Osteoblast (primary cell): Measurements from ENCODE around the gene STIL. TPM values are rescaled to one million over a fixed set of nuclear protein-coding genes. Genes with fewer than 3 reads are reported as not detected.

Experiments used
- DNase-seq: peaks from one replicate; pipeline ENCODE4 v3.0.0; 2011; ENCODE audit warnings: low spot score, mixed read lengths; ENCODE audit not compliant: insufficient read length; ENCODE audit errors: missing footprints
- H2AFZ ChIP-seq: 2 replicates; pipeline ENCODE4 v1.6.0; 2011; ENCODE audit warnings: mild to moderate bottlenecking, low read length
- H3K27ac ChIP-seq: 2 replicates; pipeline ENCODE4 v1.5.1; 2011; ENCODE audit warnings: mild to moderate bottlenecking, low read depth, low read length, moderate library complexity
- H3K27me3 ChIP-seq: 2 replicates; pipeline ENCODE4 v1.6.0; 2012; ENCODE audit warnings: mild to moderate bottlenecking, control low read depth, inconsistent platforms, low read length, moderate library complexity; ENCODE audit not compliant: insufficient read depth
- H3K36me3 ChIP-seq: 2 replicates; pipeline ENCODE4 v1.5.1; 2011; ENCODE audit warnings: mild to moderate bottlenecking, low read length, control low read depth, moderate library complexity; ENCODE audit not compliant: insufficient read depth
- H3K4me1 ChIP-seq: 2 replicates; pipeline ENCODE4 v1.5.1; 2011; ENCODE audit warnings: mild to moderate bottlenecking, low read length, control low read depth, moderate library complexity; ENCODE audit not compliant: insufficient read depth
- H3K4me2 ChIP-seq: 2 replicates; pipeline ENCODE4 v1.6.0; 2011; ENCODE audit warnings: mild to moderate bottlenecking, low read length; ENCODE audit not compliant: insufficient read depth
- H3K4me3 ChIP-seq: fragments of 200-600 bp; sonication (generic); 3 replicates; pipeline ENCODE4 v1.5.1; 2012; ENCODE audit warnings: mild to moderate bottlenecking, low read length, inconsistent platforms; ENCODE audit not compliant: insufficient read depth
- H3K79me2 ChIP-seq: 2 replicates; pipeline ENCODE4 v1.6.0; 2012; ENCODE audit warnings: mild to moderate bottlenecking, low read length, control low read depth, inconsistent platforms; ENCODE audit not compliant: insufficient read depth
- H3K9me3 ChIP-seq: 2 replicates; pipeline ENCODE4 v1.5.1; 2011; ENCODE audit warnings: low read depth, low read length, control low read depth
- H4K20me1 ChIP-seq: 2 replicates; pipeline ENCODE4 v1.6.0; 2012; ENCODE audit warnings: mild to moderate bottlenecking, low read length, control low read depth; ENCODE audit not compliant: insufficient read depth
- CTCF ChIP-seq: IDR thresholded peaks from 2 replicates; pipeline ENCODE4 v1.5.1; 2011; ENCODE audit warnings: mild to moderate bottlenecking, low read depth, low read length, moderate library complexity; ENCODE audit errors: extremely low read depth
- total RNA-seq: library from RNA; depleted of rRNA; stranded (reverse); fragments of >200 nt; gene quantifications from 2 replicates; pipeline ENCODE4 v1.2.3, GENCODE V29; 2012

The STIL gene
- total RNA-seq, 1 donor: 4.0 TPM

- H3K9me3 ChIP-seq: no peaks in the 10 kb centered on the region
- no peak overlapping the region for H2AFZ ChIP-seq
- H3K4me2 ChIP-seq: no peak overlapping the region
- H3K27ac ChIP-seq: no peak overlapping the region
- no peak overlapping the region for H3K4me3 ChIP-seq
- no peaks in the 10 kb centered on the region for H3K27me3 ChIP-seq
- H3K36me3 ChIP-seq: peaks cover 21% of the 10 kb centered on the region
- no peak for DNase-seq
- H3K79me2 ChIP-seq: no peaks in the 10 kb centered on the region
- no peaks in the 10 kb centered on the region for H4K20me1 ChIP-seq
- H3K4me1 ChIP-seq: no peaks in the 10 kb centered on the region
- TF ChIP-seq CTCF: no peak
Measured at GRCh38 chr1:47257224-47257623, 56.7 kb downstream of the STIL start.

GRCh38 chr1:47252795-47253194 lies 61.2 kb downstream of the STIL start:
- no peaks in the 10 kb centered on the region for H3K27me3 ChIP-seq
- no peak overlapping the region for H3K4me2 ChIP-seq
- no peak overlapping the region for H2AFZ ChIP-seq
- no peak for DNase-seq
- no peak overlapping the region for H3K4me3 ChIP-seq
- no peak overlapping the region for H3K27ac ChIP-seq
- no peaks in the 10 kb centered on the region for H3K4me1 ChIP-seq
- no peaks in the 10 kb centered on the region for H3K79me2 ChIP-seq
- no peak for TF ChIP-seq CTCF
- no peaks in the 10 kb centered on the region for H3K9me3 ChIP-seq
- no peaks in the 10 kb centered on the region for H4K20me1 ChIP-seq
- H3K36me3 ChIP-seq: peaks cover 9% of the 10 kb centered on the region

GRCh38 chr1:47252369-47252768 lies 61.6 kb downstream of the STIL start:
- Histone ChIP-seq H3K4me3 (no peak overlapping the region), H3K4me2 (no peak overlapping the region), H3K4me1 (no peaks in the 10 kb centered on the region), H3K27ac (no peak overlapping the region), H3K36me3 (peaks cover 6% of the 10 kb centered on the region), H2AFZ (no peak overlapping the region), H3K9me3 (no peaks in the 10 kb centered on the region), H3K27me3 (no peaks in the 10 kb centered on the region), H4K20me1 (no peaks in the 10 kb centered on the region), H3K79me2 (no peaks in the 10 kb centered on the region)
- TF ChIP-seq CTCF: no peak
- DNase-seq: no peak

- peaks cover 6% of the 10 kb centered on the region for H3K36me3 ChIP-seq
- no peaks in the 10 kb centered on the region for H3K27me3 ChIP-seq
- H3K79me2 ChIP-seq: no peaks in the 10 kb centered on the region
- no peak overlapping the region for H3K4me3 ChIP-seq
- H4K20me1 ChIP-seq: no peaks in the 10 kb centered on the region
- no peak overlapping the region for H3K4me2 ChIP-seq
- H3K9me3 ChIP-seq: no peaks in the 10 kb centered on the region
- DNase-seq: no peak
- TF ChIP-seq CTCF: no peak
- no peak overlapping the region for H2AFZ ChIP-seq
- H3K27ac ChIP-seq: no peak overlapping the region
- H3K4me1 ChIP-seq: no peaks in the 10 kb centered on the region
Measured at GRCh38 chr1:47249755-47250154, 64.2 kb downstream of the STIL start.
